ENCODE results near the gene KIRREL3.

DNA sequence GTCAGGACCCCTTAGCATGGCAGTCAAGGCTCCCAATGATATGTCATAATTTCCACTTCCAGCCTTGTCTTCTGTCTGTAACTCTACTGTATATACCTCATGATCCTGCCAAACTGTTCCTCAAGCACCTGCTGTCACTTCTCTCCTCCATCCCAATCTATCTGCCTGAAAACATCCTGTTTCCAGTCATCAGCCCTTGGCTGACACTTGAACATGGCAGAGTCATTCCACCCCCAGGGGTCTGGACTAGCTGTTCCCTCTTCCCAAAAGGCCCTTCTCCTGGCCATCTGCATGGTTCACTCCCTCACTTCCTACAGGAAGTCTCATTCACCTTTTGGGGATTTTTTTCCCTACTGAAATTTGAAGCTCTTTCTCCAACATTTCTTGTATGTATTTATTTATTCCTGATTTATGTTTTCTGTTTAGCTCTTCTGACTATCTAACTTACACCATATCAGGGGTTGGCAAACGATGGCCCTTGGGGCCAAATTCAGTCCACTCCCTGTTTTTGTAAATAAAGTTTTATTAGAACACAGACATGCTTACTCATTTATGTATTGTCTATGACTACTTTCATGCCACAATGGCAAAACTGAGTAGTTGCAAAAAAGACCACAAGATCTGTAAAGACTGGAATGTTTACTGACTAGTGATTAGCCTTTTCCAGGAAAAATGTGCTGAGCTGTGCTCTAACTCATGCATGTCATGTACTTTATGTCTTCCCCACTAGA lies 278.4 kb downstream of the KIRREL3 start:
- TF ChIP-seq, protein P1, sequence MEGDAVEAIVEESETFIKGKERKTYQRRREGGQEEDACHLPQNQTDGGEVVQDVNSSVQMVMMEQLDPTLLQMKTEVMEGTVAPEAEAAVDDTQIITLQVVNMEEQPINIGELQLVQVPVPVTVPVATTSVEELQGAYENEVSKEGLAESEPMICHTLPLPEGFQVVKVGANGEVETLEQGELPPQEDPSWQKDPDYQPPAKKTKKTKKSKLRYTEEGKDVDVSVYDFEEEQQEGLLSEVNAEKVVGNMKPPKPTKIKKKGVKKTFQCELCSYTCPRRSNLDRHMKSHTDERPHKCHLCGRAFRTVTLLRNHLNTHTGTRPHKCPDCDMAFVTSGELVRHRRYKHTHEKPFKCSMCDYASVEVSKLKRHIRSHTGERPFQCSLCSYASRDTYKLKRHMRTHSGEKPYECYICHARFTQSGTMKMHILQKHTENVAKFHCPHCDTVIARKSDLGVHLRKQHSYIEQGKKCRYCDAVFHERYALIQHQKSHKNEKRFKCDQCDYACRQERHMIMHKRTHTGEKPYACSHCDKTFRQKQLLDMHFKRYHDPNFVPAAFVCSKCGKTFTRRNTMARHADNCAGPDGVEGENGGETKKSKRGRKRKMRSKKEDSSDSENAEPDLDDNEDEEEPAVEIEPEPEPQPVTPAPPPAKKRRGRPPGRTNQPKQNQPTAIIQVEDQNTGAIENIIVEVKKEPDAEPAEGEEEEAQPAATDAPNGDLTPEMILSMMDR (IDR thresholded peaks at IDR 0.05; ENCODE audit: extremely low read depth in 1 of 2, insufficient read depth in 1 of 2, low read depth in 1 of 2, low read length in 2 of 2), result no peak
- TF ChIP-seq MYC (IDR thresholded peaks at IDR 0.05; ENCODE audit: low read depth, low read length), result no peak

Data from endothelial cell of umbilical vein (primary cell).